ENCODE data around the gene EFNB3. TPM values are rescaled to one million over a fixed set of nuclear protein-coding genes. Genes with fewer than 3 reads are reported as not detected.

Gene EFNB3
- polyA plus RNA-seq, 2 of the 4 experiments (the other 2 are of a cell fraction) = 1.7 to 1.9 TPM

DNA sequence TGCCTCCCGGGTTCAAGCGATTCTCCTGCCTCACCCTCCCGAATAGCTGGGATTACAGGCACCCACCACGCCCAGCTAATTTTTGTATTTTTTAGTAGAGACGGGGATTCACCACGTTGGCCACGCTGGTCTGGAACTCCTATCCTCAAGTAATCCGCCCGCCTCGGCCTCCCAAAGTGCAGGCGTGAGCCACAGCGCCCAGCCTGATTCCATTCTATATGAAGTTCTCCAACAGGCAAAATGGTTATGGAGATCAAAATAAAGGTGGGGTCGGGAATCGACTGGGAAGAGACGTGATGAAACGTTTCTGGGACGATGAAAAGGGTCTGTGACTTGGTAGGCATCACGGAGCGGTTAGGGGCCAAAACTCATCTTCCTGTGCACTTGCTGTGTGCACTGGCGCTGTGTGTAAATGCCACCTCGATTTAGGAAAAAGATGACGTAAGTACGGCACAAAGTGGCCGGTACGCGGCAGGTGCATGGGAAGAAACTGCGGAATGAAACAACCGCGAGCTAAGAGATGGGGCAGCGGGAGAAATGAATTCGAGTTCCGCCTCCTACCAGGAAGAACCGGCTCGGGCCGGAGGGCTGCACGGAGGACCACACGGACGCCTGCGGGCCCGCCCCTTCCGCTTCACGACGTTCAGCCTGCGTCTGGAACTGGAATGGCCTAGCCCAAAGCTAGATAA is 19.3 kb upstream of the EFNB3 start (continued):
- TF ChIP-seq EHMT2 (IDR thresholded peaks at IDR 0.05; ENCODE audit: low read depth) = no peak
- no peak for TF ChIP-seq ZC3H11A (IDR thresholded peaks at IDR 0.05)
- TF ChIP-seq SMC3 (IDR thresholded peaks at IDR 0.05) = no peak
- no peak for TF ChIP-seq EP300 (IDR thresholded peaks at IDR 0.05)
- no peak for TF ChIP-seq ELK1 (IDR thresholded peaks at IDR 0.05; ENCODE audit: low read depth, low read length)
- TF ChIP-seq, protein P1, sequence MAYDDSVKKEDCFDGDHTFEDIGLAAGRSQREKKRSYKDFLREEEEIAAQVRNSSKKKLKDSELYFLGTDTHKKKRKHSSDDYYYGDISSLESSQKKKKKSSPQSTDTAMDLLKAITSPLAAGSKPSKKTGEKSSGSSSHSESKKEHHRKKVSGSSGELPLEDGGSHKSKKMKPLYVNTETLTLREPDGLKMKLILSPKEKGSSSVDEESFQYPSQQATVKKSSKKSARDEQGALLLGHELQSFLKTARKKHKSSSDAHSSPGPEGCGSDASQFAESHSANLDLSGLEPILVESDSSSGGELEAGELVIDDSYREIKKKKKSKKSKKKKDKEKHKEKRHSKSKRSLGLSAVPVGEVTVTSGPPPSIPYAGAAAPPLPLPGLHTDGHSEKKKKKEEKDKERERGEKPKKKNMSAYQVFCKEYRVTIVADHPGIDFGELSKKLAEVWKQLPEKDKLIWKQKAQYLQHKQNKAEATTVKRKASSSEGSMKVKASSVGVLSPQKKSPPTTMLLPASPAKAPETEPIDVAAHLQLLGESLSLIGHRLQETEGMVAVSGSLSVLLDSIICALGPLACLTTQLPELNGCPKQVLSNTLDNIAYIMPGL (CRISPR knock-in tag; IDR thresholded peaks at IDR 0.05; ENCODE audit: borderline replicate concordance) = no peak
- TF ChIP-seq SREBF2 (IDR thresholded peaks at IDR 0.05) = no peak
- no peak for TF ChIP-seq GATA3 (IDR thresholded peaks at IDR 0.05; ENCODE audit: borderline replicate concordance)
- TF ChIP-seq RARB (CRISPR knock-in tag; IDR thresholded peaks at IDR 0.05) = no peak
- no peak for TF ChIP-seq TP53 (CRISPR knock-in tag; IDR thresholded peaks at IDR 0.05)
- TF ChIP-seq, protein P2, sequence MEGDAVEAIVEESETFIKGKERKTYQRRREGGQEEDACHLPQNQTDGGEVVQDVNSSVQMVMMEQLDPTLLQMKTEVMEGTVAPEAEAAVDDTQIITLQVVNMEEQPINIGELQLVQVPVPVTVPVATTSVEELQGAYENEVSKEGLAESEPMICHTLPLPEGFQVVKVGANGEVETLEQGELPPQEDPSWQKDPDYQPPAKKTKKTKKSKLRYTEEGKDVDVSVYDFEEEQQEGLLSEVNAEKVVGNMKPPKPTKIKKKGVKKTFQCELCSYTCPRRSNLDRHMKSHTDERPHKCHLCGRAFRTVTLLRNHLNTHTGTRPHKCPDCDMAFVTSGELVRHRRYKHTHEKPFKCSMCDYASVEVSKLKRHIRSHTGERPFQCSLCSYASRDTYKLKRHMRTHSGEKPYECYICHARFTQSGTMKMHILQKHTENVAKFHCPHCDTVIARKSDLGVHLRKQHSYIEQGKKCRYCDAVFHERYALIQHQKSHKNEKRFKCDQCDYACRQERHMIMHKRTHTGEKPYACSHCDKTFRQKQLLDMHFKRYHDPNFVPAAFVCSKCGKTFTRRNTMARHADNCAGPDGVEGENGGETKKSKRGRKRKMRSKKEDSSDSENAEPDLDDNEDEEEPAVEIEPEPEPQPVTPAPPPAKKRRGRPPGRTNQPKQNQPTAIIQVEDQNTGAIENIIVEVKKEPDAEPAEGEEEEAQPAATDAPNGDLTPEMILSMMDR (IDR thresholded peaks at IDR 0.05) = no peak
- TF ChIP-seq FOXS1 (CRISPR knock-in tag; IDR thresholded peaks at IDR 0.05) = no peak
- TF ChIP-seq MAZ (IDR thresholded peaks at IDR 0.05; ENCODE audit: borderline replicate concordance, low read depth, low read length) = no peak
- TF ChIP-seq POLR2A (IDR thresholded peaks at IDR 0.05; ENCODE audit: low read length) = peak; percentile 50
- no peak for TF ChIP-seq ATOH8 (CRISPR knock-in tag; IDR thresholded peaks at IDR 0.05; ENCODE audit: low read depth)
- no peak for TF ChIP-seq HOXB13 (CRISPR knock-in tag; IDR thresholded peaks at IDR 0.05; ENCODE audit: low read depth)
- TF ChIP-seq, protein P3, sequence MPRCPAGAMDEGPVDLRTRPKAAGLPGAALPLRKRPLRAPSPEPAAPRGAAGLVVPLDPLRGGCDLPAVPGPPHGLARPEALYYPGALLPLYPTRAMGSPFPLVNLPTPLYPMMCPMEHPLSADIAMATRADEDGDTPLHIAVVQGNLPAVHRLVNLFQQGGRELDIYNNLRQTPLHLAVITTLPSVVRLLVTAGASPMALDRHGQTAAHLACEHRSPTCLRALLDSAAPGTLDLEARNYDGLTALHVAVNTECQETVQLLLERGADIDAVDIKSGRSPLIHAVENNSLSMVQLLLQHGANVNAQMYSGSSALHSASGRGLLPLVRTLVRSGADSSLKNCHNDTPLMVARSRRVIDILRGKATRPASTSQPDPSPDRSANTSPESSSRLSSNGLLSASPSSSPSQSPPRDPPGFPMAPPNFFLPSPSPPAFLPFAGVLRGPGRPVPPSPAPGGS (IDR thresholded peaks at IDR 0.05) = no peak; the same call in 2 of the 3 replicates
- TF ChIP-seq MAX (IDR thresholded peaks at IDR 0.05) = peak; percentile 84
- no peak for TF ChIP-seq KDM5A (IDR thresholded peaks at IDR 0.05)
- TF ChIP-seq MAFK (IDR thresholded peaks at IDR 0.05; ENCODE audit: partially characterized antibody) = no peak
- TF ChIP-seq NPAS2 (CRISPR knock-in tag; IDR thresholded peaks at IDR 0.05; ENCODE audit: borderline replicate concordance) = no peak
- no peak for TF ChIP-seq POLR2AphosphoS2 (conservative IDR thresholded peaks at IDR 0.05; ENCODE audit: low read length)
- no peak for TF ChIP-seq CBX8 (IDR thresholded peaks at IDR 0.05)
- no peak for TF ChIP-seq RFX5 (IDR thresholded peaks at IDR 0.05)
- peak; percentile 44 to 56; a peak in 2 of 5 replicates for TF ChIP-seq JUN (IDR thresholded peaks at IDR 0.05)
- TF ChIP-seq CEBPB (IDR thresholded peaks at IDR 0.05) = no peak
- peak; percentile 36 for TF ChIP-seq CHD2 (IDR thresholded peaks at IDR 0.05; ENCODE audit: low read length, partially characterized antibody)
- TF ChIP-seq HOXA7 (CRISPR knock-in tag; IDR thresholded peaks at IDR 0.05) = 0 out of 2 replicates have a peak, but pooled peaks have one; percentile 21
- TF ChIP-seq, protein P4, sequence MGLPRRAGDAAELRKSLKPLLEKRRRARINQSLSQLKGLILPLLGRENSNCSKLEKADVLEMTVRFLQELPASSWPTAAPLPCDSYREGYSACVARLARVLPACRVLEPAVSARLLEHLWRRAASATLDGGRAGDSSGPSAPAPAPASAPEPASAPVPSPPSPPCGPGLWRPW (IDR thresholded peaks at IDR 0.05) = no peak
- TF ChIP-seq NFE2L2 (conservative IDR thresholded peaks at IDR 0.05; ENCODE audit: low read length) = no peak
